Measurements from ENCODE around the gene SNIP1. TPM values are rescaled to one million over a fixed set of nuclear protein-coding genes. Genes with fewer than 3 reads are reported as not detected.
"Not testable (repeated sequence)": the region's sequence is repeated elsewhere in the genome, so short reads cannot be mapped to it uniquely, and the experiment has no call there.

The SNIP1 gene
- total RNA-seq, 1 donor from 2014 or later: 27.1 TPM

GRCh38 chr1:37506740-37507139 is 47.4 kb downstream of the SNIP1 start:
- H3K27ac Mint-ChIP-seq: no peak overlapping the region
- no peak overlapping the region for H3K4me3 Mint-ChIP-seq
- no peak for TF ChIP-seq CTCF (IDR thresholded peaks at IDR 0.05; ENCODE audit: unreplicated experiment)
- H3K27me3 Mint-ChIP-seq (ENCODE audit: low read depth): no peaks in the 10 kb centered on the region
- no peaks in the 10 kb centered on the region for H3K4me1 Mint-ChIP-seq
- H3K36me3 Mint-ChIP-seq: peaks cover 30% of the 10 kb centered on the region
- H3K9me3 Mint-ChIP-seq: no peaks in the 10 kb centered on the region
- no peak for DNase-seq (ENCODE audit: low spot score in 2 of 2, unreplicated experiment in 2 of 2)

GRCh38 chr1:37502791-37503190 is 51.3 kb downstream of the SNIP1 start:
- not testable (repeated sequence) for H3K4me3 Mint-ChIP-seq; H3K27me3 Mint-ChIP-seq (ENCODE audit: low read depth); DNase-seq (ENCODE audit: low spot score in 2 of 2, unreplicated experiment in 2 of 2); H3K9me3 Mint-ChIP-seq; H3K27ac Mint-ChIP-seq; H3K4me1 Mint-ChIP-seq
- H3K36me3 Mint-ChIP-seq: peaks cover 35% of the 10 kb centered on the region

- DNase-seq (ENCODE audit: low spot score in 2 of 2, unreplicated experiment in 2 of 2): no peak
- Mint-ChIP-seq H3K27ac (no peak overlapping the region), H3K4me3 (no peak overlapping the region), H3K27me3 (ENCODE audit: low read depth) (no peaks in the 10 kb centered on the region), H3K4me1 (no peaks in the 10 kb centered on the region), H3K36me3 (peaks cover 29% of the 10 kb centered on the region), H3K9me3 (no peaks in the 10 kb centered on the region)
- TF ChIP-seq CTCF (IDR thresholded peaks at IDR 0.05; ENCODE audit: unreplicated experiment): no peak
Measured at GRCh38 chr1:37502104-37502503, 52.0 kb downstream of the SNIP1 start.

- no peaks in the 10 kb centered on the region for H3K9me3 Mint-ChIP-seq
- no peak overlapping the region for H3K4me3 Mint-ChIP-seq
- no peak for TF ChIP-seq CTCF (IDR thresholded peaks at IDR 0.05; ENCODE audit: unreplicated experiment)
- DNase-seq (ENCODE audit: low spot score in 2 of 2, unreplicated experiment in 2 of 2): no peak
- no peaks in the 10 kb centered on the region for H3K4me1 Mint-ChIP-seq
- peaks cover 29% of the 10 kb centered on the region for H3K36me3 Mint-ChIP-seq
- no peak overlapping the region for H3K27ac Mint-ChIP-seq
- H3K27me3 Mint-ChIP-seq (ENCODE audit: low read depth): no peaks in the 10 kb centered on the region
Measured at GRCh38 chr1:37501661-37502060, 52.4 kb downstream of the SNIP1 start.

DNA sequence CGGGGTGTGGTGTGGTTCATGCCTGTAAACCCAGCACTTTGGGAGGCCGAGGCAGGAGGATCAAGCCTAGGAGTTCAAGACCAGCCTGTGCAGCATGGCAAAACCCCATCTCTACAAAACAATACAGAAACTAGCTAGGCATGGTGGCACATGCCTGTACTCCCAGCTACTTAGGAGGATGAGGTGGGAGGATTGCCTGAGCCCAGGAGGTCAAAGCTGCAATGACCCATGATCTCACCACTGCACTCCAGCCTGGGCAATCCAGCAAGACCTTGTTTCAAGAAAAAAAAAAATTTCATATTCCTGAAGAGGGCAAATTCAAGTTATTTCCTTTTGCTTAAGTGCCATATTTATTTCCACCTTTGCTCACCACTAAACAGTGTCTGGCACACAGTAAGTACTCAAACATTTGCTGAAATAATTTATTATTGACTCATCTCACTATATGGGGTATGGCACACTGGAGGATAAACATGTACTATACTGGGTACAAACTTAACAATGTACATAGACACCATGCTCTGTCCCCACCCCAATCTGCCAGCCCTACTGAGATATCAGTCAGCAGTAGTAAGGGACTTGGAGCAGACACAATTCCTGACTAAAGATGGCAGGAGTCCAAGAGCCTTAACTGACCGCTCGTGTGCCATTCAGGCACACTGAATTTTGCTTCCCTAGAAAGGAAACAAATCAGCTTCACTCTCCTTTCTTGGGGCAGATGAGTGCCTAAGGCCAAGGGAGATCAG is 55.0 kb downstream of the SNIP1 start:
- peaks cover 18% of the 10 kb centered on the region for H3K36me3 Mint-ChIP-seq
- TF ChIP-seq CTCF (IDR thresholded peaks at IDR 0.05; ENCODE audit: unreplicated experiment): no peak
- no peak for DNase-seq (ENCODE audit: low spot score in 2 of 2, unreplicated experiment in 2 of 2)
- no peak overlapping the region for H3K4me3 Mint-ChIP-seq
- H3K27ac Mint-ChIP-seq: no peak overlapping the region
- H3K27me3 Mint-ChIP-seq (ENCODE audit: low read depth): no peaks in the 10 kb centered on the region
- H3K9me3 Mint-ChIP-seq: no peaks in the 10 kb centered on the region
- H3K4me1 Mint-ChIP-seq: peaks cover 10% of the 10 kb centered on the region

DNA sequence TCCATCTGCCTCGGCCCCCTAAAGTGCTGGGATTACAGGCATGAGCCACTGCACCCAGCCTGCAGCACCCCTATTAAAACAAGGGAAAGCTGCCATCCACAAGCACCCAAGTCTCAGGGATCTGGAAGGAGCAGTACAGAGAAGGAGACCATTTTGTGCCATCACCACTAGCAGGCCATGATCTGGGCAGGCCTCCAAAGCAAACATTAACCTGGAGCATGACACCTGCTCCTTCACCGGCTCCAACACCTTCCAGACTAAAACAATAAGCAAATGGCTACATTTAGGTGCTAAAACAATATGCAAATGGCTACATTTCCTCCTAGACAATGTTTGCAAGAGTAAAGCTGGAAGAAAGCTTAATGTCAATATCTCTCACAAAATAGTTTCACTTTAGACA is 56.3 kb downstream of the SNIP1 start:
- H3K4me3 Mint-ChIP-seq: no peak overlapping the region
- H3K27ac Mint-ChIP-seq: no peak overlapping the region
- no peaks in the 10 kb centered on the region for H3K9me3 Mint-ChIP-seq
- no peak for TF ChIP-seq CTCF (IDR thresholded peaks at IDR 0.05; ENCODE audit: unreplicated experiment)
- peaks cover 28% of the 10 kb centered on the region for H3K36me3 Mint-ChIP-seq
- H3K27me3 Mint-ChIP-seq (ENCODE audit: low read depth): no peaks in the 10 kb centered on the region
- no peak for DNase-seq (ENCODE audit: low spot score in 2 of 2, unreplicated experiment in 2 of 2)
- H3K4me1 Mint-ChIP-seq: peaks cover 10% of the 10 kb centered on the region
